ENCODE measurements around the gene USP25. TPM values are rescaled to one million over a fixed set of nuclear protein-coding genes. Genes with fewer than 3 reads are reported as not detected.
A peak's percentile ranks its signal among the peaks of the same experiment; 100 is the strongest.

USP25 gene
- total RNA-seq, 1 donor from 2014 or later: 49.9 TPM

- H3K27me3 Mint-ChIP-seq: no peaks in the 10 kb centered on the region
- H3K27ac Mint-ChIP-seq: peak overlapping the region; percentile 50
- peaks cover 45% of the 10 kb centered on the region for H3K36me3 Mint-ChIP-seq
- H3K9me3 Mint-ChIP-seq: peaks cover 24% of the 10 kb centered on the region
- no peak for TF ChIP-seq CTCF (conservative IDR thresholded peaks at IDR 0.05)
- no peak for DNase-seq (ENCODE audit: extremely low spot score, unreplicated experiment)
- peak overlapping the region; percentile 29 for H3K4me3 Mint-ChIP-seq
- H3K4me1 Mint-ChIP-seq (ENCODE audit: unreplicated experiment): peaks cover 26% of the 10 kb centered on the region
These were observed 23.1 kb downstream of the USP25 start for GRCh38 chr21:15752763-15753407.

GRCh38 chr21:15753741-15754140 lies 24.0 kb downstream of the USP25 start:
- H3K27me3 Mint-ChIP-seq: no peaks in the 10 kb centered on the region
- no peak for DNase-seq (ENCODE audit: extremely low spot score, unreplicated experiment)
- H3K36me3 Mint-ChIP-seq: peaks cover 48% of the 10 kb centered on the region
- H3K9me3 Mint-ChIP-seq: peaks cover 24% of the 10 kb centered on the region
- no peak overlapping the region for H3K4me3 Mint-ChIP-seq
- H3K4me1 Mint-ChIP-seq (ENCODE audit: unreplicated experiment): peaks cover 26% of the 10 kb centered on the region
- TF ChIP-seq CTCF (conservative IDR thresholded peaks at IDR 0.05): no peak
- peak overlapping the region; percentile 50 for H3K27ac Mint-ChIP-seq

GRCh38 chr21:15754640-15755039 lies 24.9 kb downstream of the USP25 start:
- DNase-seq (ENCODE audit: extremely low spot score, unreplicated experiment): no peak
- peaks cover 21% of the 10 kb centered on the region for H3K4me1 Mint-ChIP-seq (ENCODE audit: unreplicated experiment)
- H3K36me3 Mint-ChIP-seq: peaks cover 44% of the 10 kb centered on the region
- peaks cover 24% of the 10 kb centered on the region for H3K9me3 Mint-ChIP-seq
- peak overlapping the region; percentile 20 for H3K27ac Mint-ChIP-seq
- H3K27me3 Mint-ChIP-seq: no peaks in the 10 kb centered on the region
- H3K4me3 Mint-ChIP-seq: peak overlapping the region; percentile 7
- no peak for TF ChIP-seq CTCF (conservative IDR thresholded peaks at IDR 0.05)

GRCh38 chr21:15755125-15755524 lies 25.3 kb downstream of the USP25 start:
- Mint-ChIP-seq H3K36me3 (peaks cover 43% of the 10 kb centered on the region), H3K27ac (no peak overlapping the region), H3K4me3 (no peak overlapping the region), H3K9me3 (peaks cover 24% of the 10 kb centered on the region), H3K4me1 (ENCODE audit: unreplicated experiment) (peaks cover 21% of the 10 kb centered on the region), H3K27me3 (no peaks in the 10 kb centered on the region)
- no peak for DNase-seq (ENCODE audit: extremely low spot score, unreplicated experiment)
- no peak for TF ChIP-seq CTCF (conservative IDR thresholded peaks at IDR 0.05)

- no peak overlapping the region for H3K27ac Mint-ChIP-seq
- peaks cover 16% of the 10 kb centered on the region for H3K4me1 Mint-ChIP-seq (ENCODE audit: unreplicated experiment)
- no peak for TF ChIP-seq CTCF (conservative IDR thresholded peaks at IDR 0.05)
These were observed 29.7 kb downstream of the USP25 start for GRCh38 chr21:15759469-15759868.

More at GRCh38 chr21:15759469-15759868, 29.7 kb downstream of the USP25 start:
- peaks cover 39% of the 10 kb centered on the region for H3K36me3 Mint-ChIP-seq
- no peaks in the 10 kb centered on the region for H3K27me3 Mint-ChIP-seq
- no peak overlapping the region for H3K4me3 Mint-ChIP-seq
- DNase-seq (ENCODE audit: extremely low spot score, unreplicated experiment): no peak
- peaks cover 20% of the 10 kb centered on the region for H3K9me3 Mint-ChIP-seq

Measured in type B pancreatic cell (in vitro differentiated cells).